ENCODE results near the gene CX3CR1.

CX3CR1 gene

GRCh38 chr3:39226106-39226741, 53.6 kb downstream of the CX3CR1 start:
- peak; percentile 11 for DNase-seq (ENCODE audit: low read depth)
- TF ChIP-seq CTCF (IDR thresholded peaks at IDR 0.05; ENCODE audit: insufficient read depth, low read depth, low read length, missing control alignments) = no peak
- H3K4me3 ChIP-seq (ENCODE audit: low read depth, low read length) = no peak overlapping the region

DNA sequence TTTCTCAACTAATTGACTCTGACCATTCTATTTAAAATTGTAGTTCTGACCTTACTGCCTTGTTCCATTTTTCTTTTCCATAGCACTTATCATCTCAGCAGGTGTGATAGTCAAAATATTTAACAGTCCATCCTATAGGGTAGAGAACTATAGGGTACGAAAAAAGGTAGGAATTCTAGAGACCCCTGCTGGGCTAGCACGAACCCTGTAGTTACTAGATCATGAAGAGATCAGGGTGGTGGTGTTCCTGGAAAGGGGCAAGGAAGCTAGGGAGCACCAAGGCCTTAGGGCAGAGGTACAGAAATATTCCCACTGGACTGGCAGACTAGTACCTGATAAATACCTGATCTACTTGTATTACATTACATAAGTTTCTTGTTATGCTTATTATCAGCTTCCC, 55.5 kb downstream of the CX3CR1 start:
- DNase-seq (ENCODE audit: low read depth) = no peak
- no peak for TF ChIP-seq CTCF (IDR thresholded peaks at IDR 0.05; ENCODE audit: insufficient read depth, low read depth, low read length, missing control alignments)
- no peak overlapping the region for H3K4me3 ChIP-seq (ENCODE audit: low read depth, low read length)

- H3K4me3 ChIP-seq (ENCODE audit: low read depth, low read length) = no peak overlapping the region
- no peak for DNase-seq (ENCODE audit: low read depth)
- no peak for TF ChIP-seq CTCF (IDR thresholded peaks at IDR 0.05; ENCODE audit: insufficient read depth, low read depth, low read length, missing control alignments)
These were observed 56.9 kb downstream of the CX3CR1 start for GRCh38 chr3:39222939-39223338.

DNA sequence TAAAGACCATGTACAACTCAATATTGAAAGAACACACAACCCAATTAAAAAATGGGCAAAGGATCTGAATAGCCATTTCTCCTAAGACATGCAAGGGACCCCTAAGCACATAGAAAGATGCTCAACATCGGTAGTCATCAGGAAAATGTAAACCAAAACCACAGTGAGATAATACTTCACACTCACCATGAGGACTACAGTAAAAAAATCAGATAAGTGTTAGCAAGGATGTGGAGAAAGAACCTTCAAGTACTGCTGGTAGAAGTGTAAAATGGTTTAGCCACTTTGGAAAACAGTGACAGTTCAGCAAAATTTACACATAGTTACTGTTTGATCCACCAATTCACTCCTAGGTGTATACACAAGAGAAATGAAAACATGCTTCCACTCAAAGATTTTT, 57.4 kb downstream of the CX3CR1 start:
- no peak overlapping the region for H3K4me3 ChIP-seq (ENCODE audit: low read depth, low read length)
- no peak for TF ChIP-seq CTCF (IDR thresholded peaks at IDR 0.05; ENCODE audit: insufficient read depth, low read depth, low read length, missing control alignments)
- DNase-seq (ENCODE audit: low read depth) = no peak

- H3K4me3 ChIP-seq (ENCODE audit: low read depth, low read length) = no peak overlapping the region
- peak; percentile 8 for DNase-seq (ENCODE audit: low read depth)
- TF ChIP-seq CTCF (IDR thresholded peaks at IDR 0.05; ENCODE audit: insufficient read depth, low read depth, low read length, missing control alignments) = no peak
These were observed 58.7 kb downstream of the CX3CR1 start for GRCh38 chr3:39221141-39221530.

DNA sequence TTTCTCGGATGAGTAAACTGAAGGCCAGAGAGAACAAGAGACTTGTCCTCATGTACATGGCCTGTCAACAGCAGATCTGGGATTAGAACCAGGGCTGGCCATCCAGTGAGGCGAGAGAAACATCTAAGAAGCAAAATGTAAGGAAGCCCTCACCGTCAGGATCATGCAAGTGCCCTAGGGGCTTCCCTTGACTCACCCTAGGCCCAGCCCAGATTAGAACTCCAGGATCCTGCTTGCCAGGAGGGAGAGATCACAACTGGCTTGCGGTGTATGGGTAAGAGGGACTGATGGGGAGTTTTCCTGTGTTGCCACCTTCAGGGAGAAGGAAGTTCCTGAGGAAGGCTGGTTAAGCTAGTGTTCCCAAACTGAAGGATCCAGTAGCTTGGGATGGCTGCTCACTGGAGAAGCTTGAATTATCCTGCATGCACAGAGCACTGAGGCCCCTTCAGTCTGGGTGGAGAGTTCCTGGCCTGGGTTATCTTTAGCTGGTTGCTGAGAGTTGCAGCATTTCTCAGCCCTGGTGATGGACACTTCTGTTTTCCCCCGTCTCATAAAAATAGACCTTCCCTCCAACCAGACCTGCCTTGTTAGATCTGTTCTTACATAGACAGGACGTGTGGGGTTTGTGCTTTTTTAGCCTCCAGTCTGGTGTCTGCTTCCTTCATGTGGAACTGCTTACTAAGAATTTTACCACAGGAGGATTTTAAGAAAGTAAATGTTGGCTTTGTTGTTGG, 59.3 kb downstream of the CX3CR1 start:
- H3K4me3 ChIP-seq (ENCODE audit: low read depth, low read length) = no peak overlapping the region
- peak; percentile 57 for DNase-seq (ENCODE audit: low read depth)
- no peak for TF ChIP-seq CTCF (IDR thresholded peaks at IDR 0.05; ENCODE audit: insufficient read depth, low read depth, low read length, missing control alignments)

Measured in GM12865 (cell line).